Lung (tissue), 12 donors: ENCODE data around the gene CASKIN2. TPM values are rescaled to one million over a fixed set of nuclear protein-coding genes. Genes with fewer than 3 reads are reported as not detected.

Experiments used
- ATAC-seq: fragments of 200-7000 bp; cut with Tn5 transposase; one replicate; pipeline ENCODE4 v1.9.1; 2020; ENCODE audit warnings: moderate number of reproducible peaks; ENCODE audit not compliant: insufficient read depth, low FRiP score
- DNase-seq, 3 donors: peaks; one replicate each; pipeline ENCODE4 v3.0.0-alpha.2; 2013 to 2017
- H3K27ac ChIP-seq, 2 donors: one replicate each; pipeline ENCODE4 v1.5.1; 2013; ENCODE audit warnings: mild to moderate bottlenecking in 2 of 2, moderate library complexity in 2 of 2, control low read depth in 1 of 2, inconsistent platforms in 1 of 2, low read depth in 1 of 2, low read length in 1 of 2
- H3K27me3 ChIP-seq, 3 donors: one replicate each; pipeline ENCODE4 v1.5.1; 2013; ENCODE audit warnings: low read length in 2 of 3; ENCODE audit not compliant: control insufficient read depth in 3 of 3, insufficient read depth in 3 of 3
- H3K36me3 ChIP-seq, 4 donors: one replicate each; pipeline ENCODE4 v1.5.1; 2013; ENCODE audit warnings: low read length in 4 of 4, mild to moderate bottlenecking in 1 of 4, moderate library complexity in 1 of 4; ENCODE audit not compliant: control insufficient read depth in 4 of 4, insufficient read depth in 4 of 4
- H3K4me1 ChIP-seq, 5 donors: one replicate each; pipeline ENCODE4 v1.5.1; 2013; ENCODE audit warnings: low read length in 5 of 5, mild to moderate bottlenecking in 2 of 5, moderate library complexity in 1 of 5; ENCODE audit not compliant: control insufficient read depth in 5 of 5, insufficient read depth in 5 of 5
- H3K4me3 ChIP-seq: one replicate; pipeline ENCODE4 v1.5.1; 2013; ENCODE audit warnings: mild to moderate bottlenecking, control low read depth, moderate library complexity
- H3K9ac ChIP-seq, 2 donors: one replicate each; pipeline ENCODE4 v1.5.1; 2013; ENCODE audit warnings: low read length in 2 of 2, control low read depth in 1 of 2; ENCODE audit not compliant: insufficient read depth in 1 of 2
- H3K9me3 ChIP-seq, 4 donors: one replicate each; pipeline ENCODE4 v1.5.1; 2013; ENCODE audit warnings: low read length in 3 of 4, mild to moderate bottlenecking in 1 of 4, moderate library complexity in 1 of 4; ENCODE audit not compliant: control insufficient read depth in 4 of 4, insufficient read depth in 3 of 4
- WGBS, 2 donors: extraction: QIAGEN DNeasy Blood & Tissue Kit; methylation state at CpG; one replicate each; pipeline ENCODE4 v1.1.7; 2013; 5-methylcytosine and 5-hydroxymethylcytosine counted together
- polyA plus RNA-seq, 2 donors: library from polyadenylated mRNA; stranded (reverse); fragments of 200-250 nt; gene quantifications; one replicate each; pipeline ENCODE4 v1.2.1, GENCODE V29; 2013
- total RNA-seq, 2 donors: library from RNA; depleted of rRNA in 1 of 2; stranded (reverse); fragments of >200 nt in 1 of 2; gene quantifications; one replicate each; pipeline ENCODE4 v1.2.1, GENCODE V29; 2014 to 2021
- TF ChIP-seq, protein P1 (sequence below): IDR thresholded peaks from 2 replicates; pipeline ENCODE4 v1.5.1; 2012; ENCODE audit warnings: mild to moderate bottlenecking; ENCODE audit errors: control extremely low read depth, extremely low read depth
- donor health status: control.
- donor health status: control.
- donor health status: Bipolar disorder and iron deficiency.
- donor health status: healthy.
- donor health status: DM: yes; HTN: yes; CAD: no.

CASKIN2 gene
- total and polyA plus RNA-seq, 4 donors = 22.3 to 81.5 (median 35.1) TPM

DNA sequence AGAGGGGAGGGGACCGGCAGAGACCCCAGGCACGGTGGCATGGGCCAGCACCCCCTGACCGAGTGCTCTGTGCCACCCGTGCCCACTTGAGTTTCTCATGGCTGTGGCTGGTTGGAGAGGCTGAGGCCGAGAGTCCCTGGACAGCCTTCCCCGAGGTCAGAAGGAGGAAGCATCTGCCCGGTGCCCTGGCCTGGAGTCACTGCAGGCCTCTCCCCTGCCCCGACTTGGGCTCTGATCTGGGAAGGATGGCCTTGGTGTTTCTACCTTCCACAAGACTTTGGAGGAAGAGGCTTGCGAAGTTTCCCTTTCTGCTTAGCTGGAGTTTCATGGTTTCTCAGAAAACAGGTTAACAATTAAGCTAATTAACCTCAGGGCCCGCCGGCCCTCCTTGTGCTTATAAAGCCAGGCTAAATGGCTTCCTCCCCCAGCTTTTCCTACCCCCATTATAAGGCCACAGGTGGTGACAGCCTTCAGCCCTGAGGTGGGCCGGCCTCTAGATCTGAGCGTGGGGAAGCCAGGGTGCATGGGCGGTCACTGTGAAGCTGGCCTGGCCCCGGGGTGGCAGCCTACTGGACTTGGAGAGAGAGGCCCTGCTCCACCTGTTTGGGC, 27.5 kb upstream of the CASKIN2 start:
- TF ChIP-seq, protein P1, sequence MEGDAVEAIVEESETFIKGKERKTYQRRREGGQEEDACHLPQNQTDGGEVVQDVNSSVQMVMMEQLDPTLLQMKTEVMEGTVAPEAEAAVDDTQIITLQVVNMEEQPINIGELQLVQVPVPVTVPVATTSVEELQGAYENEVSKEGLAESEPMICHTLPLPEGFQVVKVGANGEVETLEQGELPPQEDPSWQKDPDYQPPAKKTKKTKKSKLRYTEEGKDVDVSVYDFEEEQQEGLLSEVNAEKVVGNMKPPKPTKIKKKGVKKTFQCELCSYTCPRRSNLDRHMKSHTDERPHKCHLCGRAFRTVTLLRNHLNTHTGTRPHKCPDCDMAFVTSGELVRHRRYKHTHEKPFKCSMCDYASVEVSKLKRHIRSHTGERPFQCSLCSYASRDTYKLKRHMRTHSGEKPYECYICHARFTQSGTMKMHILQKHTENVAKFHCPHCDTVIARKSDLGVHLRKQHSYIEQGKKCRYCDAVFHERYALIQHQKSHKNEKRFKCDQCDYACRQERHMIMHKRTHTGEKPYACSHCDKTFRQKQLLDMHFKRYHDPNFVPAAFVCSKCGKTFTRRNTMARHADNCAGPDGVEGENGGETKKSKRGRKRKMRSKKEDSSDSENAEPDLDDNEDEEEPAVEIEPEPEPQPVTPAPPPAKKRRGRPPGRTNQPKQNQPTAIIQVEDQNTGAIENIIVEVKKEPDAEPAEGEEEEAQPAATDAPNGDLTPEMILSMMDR = no peak
- 79 to 87% methylated on average over 15 of the region's 15 CpGs for WGBS, 2 donors
- no peak for DNase-seq
- Histone ChIP-seq H3K9me3 (peaks cover 0 to 2% (median 0%) of the 10 kb centered on the region in 4 donors), H3K27ac (no peak overlapping the region), H3K4me3 (no peak overlapping the region), H3K36me3 (no peaks in the 10 kb centered on the region), H3K4me1 (no peaks in the 10 kb centered on the region), H3K27me3 (no peaks in the 10 kb centered on the region), H3K9ac (no peak overlapping the region)
- no peak for ATAC-seq

DNA sequence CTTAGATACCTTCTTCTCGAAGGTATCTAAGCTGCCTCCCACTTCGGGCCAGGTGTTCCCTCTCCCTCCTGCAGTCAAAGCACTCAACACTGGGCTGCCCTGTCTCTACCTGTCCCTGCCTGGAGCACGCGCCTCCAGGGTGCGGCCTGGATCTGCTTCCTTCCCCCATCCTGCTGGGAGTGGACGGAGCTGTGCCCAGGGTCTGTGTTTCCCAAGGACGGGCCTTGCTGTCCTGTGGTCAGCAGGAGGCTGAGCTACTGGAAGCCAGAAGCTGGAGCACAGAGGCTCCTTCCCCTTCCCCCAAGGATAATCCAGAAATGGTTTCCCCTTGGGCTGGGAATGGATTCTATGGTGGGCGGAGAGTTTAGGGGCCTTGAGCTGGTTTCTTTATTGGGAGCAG, 26.9 kb upstream of the CASKIN2 start:
- no peaks in the 10 kb centered on the region for H3K36me3 ChIP-seq
- peaks cover 0 to 2% (median 0%) of the 10 kb centered on the region in 4 donors for H3K9me3 ChIP-seq
- no peaks in the 10 kb centered on the region for H3K4me1 ChIP-seq
- H3K27ac ChIP-seq = no peak overlapping the region
- 83 to 85% methylated on average over 8 of the region's 8 CpGs for WGBS, 2 donors
- no peak overlapping the region for H3K9ac ChIP-seq
- ATAC-seq = no peak
- H3K27me3 ChIP-seq = no peaks in the 10 kb centered on the region
- no peak overlapping the region for H3K4me3 ChIP-seq
- no peak for DNase-seq
- TF ChIP-seq, protein P1 = no peak

DNA sequence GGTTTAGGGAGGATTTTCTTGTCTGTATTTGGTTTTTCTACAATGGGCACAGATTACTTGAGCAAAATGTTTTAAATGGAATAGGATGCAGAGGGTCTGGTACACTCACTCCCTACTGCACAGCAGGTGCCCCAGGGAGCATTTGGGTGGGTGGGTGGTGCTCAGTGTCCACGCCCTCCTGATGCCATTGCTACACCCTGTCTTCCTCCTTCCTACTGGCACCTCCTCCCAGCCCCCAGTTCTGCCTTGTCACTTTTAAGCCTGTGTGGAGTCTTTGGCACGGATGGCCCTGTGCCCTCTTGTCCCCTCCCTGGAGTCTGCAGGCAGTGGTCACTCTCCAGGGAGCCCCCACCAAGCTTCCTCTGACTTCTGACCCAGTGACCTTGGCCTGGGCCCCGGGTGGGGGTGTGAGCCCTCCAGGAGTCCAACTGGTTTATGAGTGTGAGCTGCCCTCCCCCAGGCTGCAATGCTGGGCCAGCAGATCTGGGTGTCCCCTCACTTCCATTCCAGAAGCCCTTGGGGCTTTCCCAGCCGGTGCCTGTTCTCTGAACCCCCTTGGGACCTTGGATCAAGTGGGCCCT, 25.7 kb upstream of the CASKIN2 start:
- no peak for ATAC-seq
- Histone ChIP-seq H3K4me3 (no peak overlapping the region), H3K27me3 (no peaks in the 10 kb centered on the region), H3K4me1 (no peaks in the 10 kb centered on the region), H3K9me3 (no peaks in the 10 kb centered on the region), H3K36me3 (no peaks in the 10 kb centered on the region), H3K9ac (no peak overlapping the region), H3K27ac (no peak overlapping the region)
- no peak for DNase-seq
- 62 to 66% methylated on average over 4 of the region's 4 CpGs for whole genome bisulfite sequencing, 2 donors
- TF ChIP-seq, protein P1 = no peak
